Upper lobe of right lung (tissue), 1 donor: ENCODE data around the gene ZNF705A. TPM values are rescaled to one million over a fixed set of nuclear protein-coding genes. Genes with fewer than 3 reads are reported as not detected.
"Not testable (repeated sequence)": the region's sequence is repeated elsewhere in the genome, so short reads cannot be mapped to it uniquely, and the experiment has no call there.

ENCODE experiments used
- ATAC-seq: fragments of 200-7000 bp; cut with Tn5 transposase; one replicate; pipeline ENCODE4 v1.9.1; 2020; ENCODE audit warnings: mild to moderate bottlenecking, moderate library complexity
- DNase-seq: peaks from one replicate; pipeline ENCODE4 v3.0.0-alpha.2; 2020
- H3K27ac ChIP-seq: fragments of 200-600 bp; one replicate; pipeline ENCODE4 v1.8.0; 2022
- H3K27me3 ChIP-seq: fragments of 200-600 bp; one replicate; pipeline ENCODE4 v1.8.0; 2022; ENCODE audit warnings: mild to moderate bottlenecking
- H3K36me3 ChIP-seq: fragments of 200-600 bp; one replicate; pipeline ENCODE4 v1.8.0; 2022
- H3K4me1 ChIP-seq: fragments of 200-600 bp; one replicate; pipeline ENCODE4 v1.8.0; 2022
- H3K4me3 ChIP-seq: fragments of 200-600 bp; one replicate; pipeline ENCODE4 v1.8.0; 2022; ENCODE audit warnings: mild to moderate bottlenecking
- H3K9me3 ChIP-seq: fragments of 200-600 bp; one replicate; pipeline ENCODE4 v1.8.0; 2022
- CTCF ChIP-seq: fragments of 200-600 bp; IDR thresholded peaks from one replicate; pipeline ENCODE4 v1.8.0; 2022; ENCODE audit warnings: antibody characterized with exemption
- intact Hi-C: fragments of 100-400 bp; cut with DNase I; formaldehyde crosslinking; loops from one replicate; pipeline ENCODE4 v1.11.0; 2022
- total RNA-seq: library from RNA; stranded (reverse); fragmentation: NEBNext Ultra II Directional; extraction: Animal tissue kit (Norgen Biotek cat#: 25700); gene quantifications from one replicate; pipeline ENCODE4 v1.2.1, GENCODE V29; 2021
- donor health status: DM: no; HTN: yes; CAD: no; lungs with severe emphysema.

Gene ZNF705A
- total RNA-seq, 1 donor from 2014 or later, result not detected

DNA sequence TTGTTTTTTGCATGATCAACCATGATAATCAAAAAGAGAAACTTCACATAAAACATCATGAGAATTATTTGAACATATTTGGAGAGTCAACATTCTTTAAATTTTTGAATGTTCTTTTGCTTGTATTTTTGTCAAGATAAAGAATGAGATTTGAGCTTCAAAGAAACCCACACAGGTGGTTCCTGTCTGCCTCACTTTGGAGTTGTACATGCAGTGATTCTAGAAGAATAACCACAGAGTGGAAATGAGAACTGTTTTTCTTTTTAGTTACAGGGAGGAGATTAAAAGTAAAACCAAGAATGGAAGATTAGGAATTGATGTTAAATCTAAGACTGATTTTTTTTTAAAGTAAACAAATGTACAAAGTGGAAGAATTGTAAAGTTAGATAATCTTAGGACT is 2.3 kb upstream of the ZNF705A start:
- ATAC-seq (no peak), DNase-seq (no peak)
- Histone ChIP-seq H3K27me3 (no peaks in the 10 kb centered on the region), H3K4me3 (no peak overlapping the region), H3K4me1 (peaks cover 8% of the 10 kb centered on the region), H3K27ac (no peak overlapping the region), H3K9me3 (no peaks in the 10 kb centered on the region), H3K36me3 (no peaks in the 10 kb centered on the region)
- no peak for TF ChIP-seq CTCF
- intact Hi-C loops, result no loop called here

- intact Hi-C loops, result no loop called here
- ATAC-seq (no peak), DNase-seq (no peak)
- Histone ChIP-seq H3K36me3 (no peaks in the 10 kb centered on the region), H3K9me3 (no peaks in the 10 kb centered on the region), H3K4me1 (peaks cover 8% of the 10 kb centered on the region), H3K27ac (peak overlapping the region; percentile 59), H3K27me3 (no peaks in the 10 kb centered on the region), H3K4me3 (no peak overlapping the region)
- TF ChIP-seq CTCF, result no peak
Measured at GRCh38 chr12:8156416-8156815, 399 bp upstream of the ZNF705A start.

DNA sequence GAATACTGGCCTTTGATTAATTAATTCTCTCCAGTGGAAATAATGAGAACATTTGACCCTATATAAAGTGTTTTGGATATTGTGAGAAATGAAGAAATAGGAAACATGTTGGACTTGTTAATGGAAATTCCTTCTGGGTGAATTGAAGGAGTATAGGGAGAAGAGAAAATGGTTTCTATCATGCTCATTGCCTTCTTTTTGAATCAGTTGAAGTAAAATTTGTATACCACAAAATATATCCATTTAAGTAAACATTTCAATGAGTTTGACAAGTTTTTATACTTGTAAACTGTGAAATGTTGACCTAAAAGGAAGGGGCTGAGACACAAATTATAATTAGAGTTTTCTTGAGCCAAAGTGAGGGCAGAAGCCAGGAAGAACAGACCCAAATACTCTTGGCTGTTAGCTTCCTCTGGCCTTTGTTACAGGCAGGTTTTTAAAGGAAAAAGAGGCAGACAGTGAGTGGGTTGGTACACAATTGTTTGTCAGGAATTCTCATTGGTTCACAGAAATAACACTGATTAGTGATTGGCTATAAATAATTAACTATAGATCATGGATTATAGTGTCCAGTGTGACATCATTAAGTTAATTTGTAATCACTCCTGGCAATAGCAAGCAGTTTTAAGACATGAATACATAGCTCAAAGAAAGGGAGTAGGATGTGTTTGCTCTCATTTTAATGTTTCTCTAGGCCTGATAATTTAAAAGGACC is 826 bp downstream of the ZNF705A start:
- no peak overlapping the region for H3K4me3 ChIP-seq
- peak overlapping the region; percentile 59 for H3K27ac ChIP-seq
- H3K4me1 ChIP-seq, result peaks cover 8% of the 10 kb centered on the region
- intact Hi-C loops, result no loop called here
- TF ChIP-seq CTCF, result no peak
- H3K27me3 ChIP-seq, result no peaks in the 10 kb centered on the region
- H3K9me3 ChIP-seq, result no peaks in the 10 kb centered on the region
- DNase-seq (no peak), ATAC-seq (no peak)
- no peaks in the 10 kb centered on the region for H3K36me3 ChIP-seq

- intact Hi-C loops, H3K4me3 ChIP-seq, H3K27ac ChIP-seq, ATAC-seq, DNase-seq, H3K9me3 ChIP-seq, H3K27me3 ChIP-seq, H3K36me3 ChIP-seq, H3K4me1 ChIP-seq: not testable (repeated sequence)
Measured at GRCh38 chr12:8172911-8173310, 16.1 kb downstream of the ZNF705A start.

- H3K36me3 ChIP-seq, H3K4me1 ChIP-seq, H3K27me3 ChIP-seq, intact Hi-C loops, H3K9me3 ChIP-seq: not testable (repeated sequence)
- TF ChIP-seq CTCF, result peak; percentile 65
- Histone ChIP-seq H3K27ac (peak overlapping the region; percentile 78), H3K4me3 (peak overlapping the region; percentile 75)
- ATAC-seq (peak; percentile 65), DNase-seq (peak; percentile 81)
Measured at GRCh38 chr12:8179989-8180585, 23.3 kb downstream of the ZNF705A start.

DNA sequence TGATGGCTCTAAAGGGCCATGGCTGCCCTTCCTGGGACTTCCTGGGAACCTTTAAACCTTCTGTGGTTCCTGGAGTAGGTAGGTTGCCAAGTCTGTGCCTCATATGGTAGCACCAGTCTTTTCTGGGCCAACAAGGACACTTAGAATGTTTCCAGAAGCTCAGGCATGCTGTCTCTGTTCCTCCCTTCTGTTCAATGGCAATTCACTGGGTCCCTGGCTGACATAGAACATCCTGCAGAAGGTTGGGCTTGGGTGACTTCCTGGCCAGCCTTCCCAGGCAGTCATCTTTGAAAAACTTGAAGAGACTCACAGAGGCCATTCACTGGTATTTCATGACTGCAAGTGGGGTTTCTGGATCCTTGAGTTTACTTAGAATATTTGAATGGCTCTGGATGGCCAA is 24.5 kb downstream of the ZNF705A start:
- H3K4me3 ChIP-seq, H3K27ac ChIP-seq: not testable (repeated sequence)

GRCh38 chr12:8182923-8183322 is 26.1 kb downstream of the ZNF705A start:
- intact Hi-C loops, result not testable (repeated sequence)

More for the DNA sequence above, 24.5 kb downstream of the ZNF705A start:
- intact Hi-C loops, ATAC-seq, H3K9me3 ChIP-seq, H3K4me1 ChIP-seq, H3K36me3 ChIP-seq, DNase-seq, H3K27me3 ChIP-seq: not testable (repeated sequence)

GRCh38 chr12:8183346-8183745 is 26.5 kb downstream of the ZNF705A start:
- H3K27me3 ChIP-seq, H3K4me1 ChIP-seq, H3K9me3 ChIP-seq, H3K4me3 ChIP-seq, DNase-seq, H3K27ac ChIP-seq, ATAC-seq, H3K36me3 ChIP-seq, intact Hi-C loops: not testable (repeated sequence)

More at GRCh38 chr12:8182923-8183322, 26.1 kb downstream of the ZNF705A start:
- not testable (repeated sequence) for H3K4me1 ChIP-seq, H3K27me3 ChIP-seq, DNase-seq, H3K9me3 ChIP-seq, ATAC-seq, H3K36me3 ChIP-seq, H3K4me3 ChIP-seq, H3K27ac ChIP-seq

DNA sequence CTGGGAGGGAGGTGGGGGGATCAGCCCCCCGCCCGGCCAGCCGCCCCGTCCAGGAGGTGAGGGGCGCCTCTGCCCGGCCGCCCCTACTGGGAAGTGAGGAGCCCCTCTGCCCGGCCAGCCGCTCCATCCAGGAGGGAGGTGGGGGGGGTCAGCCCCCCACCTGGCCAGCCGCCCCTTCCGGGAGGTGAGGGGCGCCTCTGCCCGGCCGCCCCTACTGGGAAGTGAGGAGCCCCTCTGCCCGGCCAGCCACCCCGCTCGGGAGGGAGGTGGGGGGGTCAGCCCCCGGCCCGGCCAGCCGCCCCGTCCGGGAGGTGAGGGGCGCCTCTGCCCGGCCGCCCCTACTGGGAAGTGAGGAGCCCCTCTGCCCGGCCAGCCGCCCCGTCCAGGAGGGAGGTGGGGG is 27.4 kb downstream of the ZNF705A start:
- H3K27ac ChIP-seq, intact Hi-C loops, H3K27me3 ChIP-seq, H3K9me3 ChIP-seq, H3K4me3 ChIP-seq, H3K4me1 ChIP-seq, ATAC-seq, DNase-seq, H3K36me3 ChIP-seq: not testable (repeated sequence)

- H3K27me3 ChIP-seq, intact Hi-C loops, ATAC-seq, DNase-seq, H3K27ac ChIP-seq, H3K9me3 ChIP-seq, H3K4me1 ChIP-seq, H3K4me3 ChIP-seq, H3K36me3 ChIP-seq: not testable (repeated sequence)
Measured at GRCh38 chr12:8188088-8188487, 31.3 kb downstream of the ZNF705A start.
